Hematopoietic multipotent progenitor cell treated with erythropoietin and hydrocortisone succinate and interleukin-3 and kit ligand, for 4 days (in vitro differentiated cells): ENCODE data around the gene GABBR2.
A peak's percentile ranks its signal among the peaks of the same experiment; 100 is the strongest.
"Not testable (repeated sequence)": the region's sequence is repeated elsewhere in the genome, so short reads cannot be mapped to it uniquely, and the experiment has no call there.

ENCODE experiments used
- DNase-seq: peaks from one replicate; pipeline ENCODE4 v3.0.0-alpha.2; 2015

Gene GABBR2

GRCh38 chr9:98276907-98277469 lies 431.7 kb downstream of the GABBR2 start:
- DNase-seq: no peak

- DNase-seq: no peak
These were observed 433.6 kb downstream of the GABBR2 start for GRCh38 chr9:98275159-98275558.

GRCh38 chr9:98272083-98272482 lies 436.7 kb downstream of the GABBR2 start:
- DNase-seq: no peak

- no peak for DNase-seq
These were observed 437.3 kb downstream of the GABBR2 start for GRCh38 chr9:98271479-98271878.

- DNase-seq: not testable (repeated sequence)
These were observed 438.5 kb downstream of the GABBR2 start for GRCh38 chr9:98270284-98270683.

GRCh38 chr9:98269652-98270051 lies 439.1 kb downstream of the GABBR2 start:
- not testable (repeated sequence) for DNase-seq

GRCh38 chr9:98267556-98267955 lies 441.2 kb downstream of the GABBR2 start:
- not testable (repeated sequence) for DNase-seq

GRCh38 chr9:98264516-98264915 lies 444.2 kb downstream of the GABBR2 start:
- DNase-seq: no peak

GRCh38 chr9:98263482-98264357 lies 445.0 kb downstream of the GABBR2 start:
- peak; percentile 92 for DNase-seq

- no peak for DNase-seq
These were observed 445.7 kb downstream of the GABBR2 start for GRCh38 chr9:98263080-98263479.

- DNase-seq: no peak
These were observed 446.7 kb downstream of the GABBR2 start for GRCh38 chr9:98262056-98262455.

- DNase-seq: no peak
These were observed 448.1 kb downstream of the GABBR2 start for GRCh38 chr9:98260635-98261034.

GRCh38 chr9:98259791-98260190 lies 448.9 kb downstream of the GABBR2 start:
- peak; percentile 31 for DNase-seq

- peak; percentile 88 for DNase-seq
These were observed 452.0 kb downstream of the GABBR2 start for GRCh38 chr9:98256756-98257155.

GRCh38 chr9:98255578-98256296 lies 453.0 kb downstream of the GABBR2 start, which contains the start of gene TBC1D2:
TBC1D2 (minus strand) TSS chr9:98255649; CDS start chr9:98255541, 108 bp downstream.
- peak; percentile 97 for DNase-seq

GRCh38 chr9:98255061-98255577 lies 453.6 kb downstream of the GABBR2 start:
- DNase-seq: peak; percentile 52

- DNase-seq: no peak
These were observed 454.3 kb downstream of the GABBR2 start for GRCh38 chr9:98254228-98255060.

GRCh38 chr9:98253565-98253964 lies 455.2 kb downstream of the GABBR2 start:
- DNase-seq: no peak

- DNase-seq: no peak
These were observed 457.2 kb downstream of the GABBR2 start for GRCh38 chr9:98251551-98251950.

- DNase-seq: no peak
These were observed 459.0 kb downstream of the GABBR2 start for GRCh38 chr9:98249771-98250170.

GRCh38 chr9:98248737-98249474 lies 459.8 kb downstream of the GABBR2 start:
- DNase-seq: peak; percentile 89
